H1 (cell line): ENCODE data around the gene C11orf98. TPM values are rescaled to one million over a fixed set of nuclear protein-coding genes. Genes with fewer than 3 reads are reported as not detected.

ENCODE experiments used
- CTCF ChIA-PET: fragments of 300-600 bp; sonication (Branson Sonifier 250); formaldehyde crosslinking; loops from one replicate; lab custom pipeline; 2021; ENCODE audit not compliant: partially characterized antibody; lab: Charles Lee
- POLR2A ChIA-PET: fragments of 300-600 bp; sonication (Branson Sonifier 250); formaldehyde crosslinking; loops from one replicate; lab custom pipeline; 2021; ENCODE audit warnings: inconsistent platforms; ENCODE audit not compliant: partially characterized antibody; lab: Charles Lee
- DNase-seq, 2 experiments: peaks; one replicate each; pipeline versions ENCODE4 v3.0.0 to v3.0.0-alpha.2; 2010 to 2022; ENCODE audit warnings: low spot score in 2 of 2, low read depth in 1 of 2, mixed read lengths in 1 of 2
- FAIRE-seq: peaks from 2 replicates; lab custom pipeline; 2011; peaks lifted over from hg19 to GRCh38; lab: Jason Lieb, UNC
- H2AFZ ChIP-seq: 2 replicates; pipeline ENCODE4 v1.8.1; 2012; ENCODE audit warnings: low read length, inconsistent platforms
- H2AK5ac ChIP-seq: 2 replicates; pipeline ENCODE4 v1.6.1; 2013; ENCODE audit warnings: low read depth, low read length
- H2BK120ac ChIP-seq: replicated peaks from 2 replicates; pipeline ENCODE3; 2013; ENCODE audit warnings: low read depth, low read length, inconsistent platforms
- H2BK12ac ChIP-seq: 2 replicates; pipeline ENCODE4 v1.6.1; 2013; ENCODE audit warnings: low read depth, low read length
- H2BK15ac ChIP-seq: 2 replicates; pipeline ENCODE4 v1.6.1; 2013; ENCODE audit warnings: low read length
- H2BK20ac ChIP-seq: 2 replicates; pipeline ENCODE4 v1.6.1; 2013; ENCODE audit warnings: low read length
- H2BK5ac ChIP-seq: 2 replicates; pipeline ENCODE4 v1.6.1; 2013; ENCODE audit warnings: low read depth, low read length
- H3K14ac ChIP-seq: 2 replicates; pipeline ENCODE4 v1.6.1; 2013; ENCODE audit warnings: inconsistent platforms; ENCODE audit not compliant: insufficient read length
- H3K18ac ChIP-seq: 2 replicates; pipeline ENCODE4 v1.6.1; 2013; ENCODE audit warnings: low read length; ENCODE audit errors: extremely low read depth
- H3K23ac ChIP-seq: 2 replicates; pipeline ENCODE4 v1.6.1; 2013; ENCODE audit warnings: inconsistent platforms; ENCODE audit not compliant: insufficient read length
- H3K23me2 ChIP-seq: 2 replicates; pipeline ENCODE4 v1.6.1; 2013; ENCODE audit warnings: low read depth, low read length
- H3K27ac ChIP-seq: 2 replicates; pipeline ENCODE4 v1.6.1; 2011; ENCODE audit warnings: low read depth, low read length, inconsistent platforms
- H3K27me3 ChIP-seq, 4 experiments: replicated peaks in 1 of 4; 1 replicate in 1 of 4; 2 replicates in 3 of 4; pipeline versions ENCODE4 v1.6.1 to v1.8.1; 2011 to 2013; ENCODE audit warnings: low read length in 3 of 4, mild to moderate bottlenecking in 3 of 4, inconsistent platforms in 2 of 4, mixed read lengths in 2 of 4, moderate library complexity in 1 of 4; ENCODE audit not compliant: control insufficient read depth in 3 of 4, insufficient read depth in 3 of 4; ENCODE audit errors: extremely low read depth in 1 of 4
- H3K36me3 ChIP-seq, 4 experiments: 2 replicates each; pipeline versions ENCODE4 v1.6.1 to v1.8.1; 2011 to 2013; ENCODE audit warnings: mild to moderate bottlenecking in 4 of 4, low read length in 3 of 4, moderate library complexity in 2 of 4, control low read depth in 1 of 4, inconsistent platforms in 1 of 4; ENCODE audit not compliant: insufficient read depth in 4 of 4, control insufficient read depth in 2 of 4
- H3K4ac ChIP-seq: replicated peaks from 2 replicates; pipeline ENCODE3; 2013; ENCODE audit warnings: low read length, low read depth, mixed read lengths, inconsistent platforms; ENCODE audit not compliant: insufficient read length
- H3K4me1 ChIP-seq, 4 experiments: replicated peaks in 1 of 4; 1 replicate in 1 of 4; 2 replicates in 3 of 4; pipeline versions ENCODE4 v1.6.1 to v1.8.1; 2011 to 2013; ENCODE audit warnings: low read length in 3 of 4, inconsistent platforms in 2 of 4, mixed read lengths in 1 of 4; ENCODE audit not compliant: insufficient read depth in 4 of 4, control insufficient read depth in 3 of 4
- H3K4me2 ChIP-seq, 2 experiments: 2 replicates each; pipeline versions ENCODE4 v1.6.1 to v1.8.1; 2011 to 2013; ENCODE audit warnings: low read depth in 2 of 2, low read length in 2 of 2, control low read depth in 1 of 2, inconsistent platforms in 1 of 2, mild to moderate bottlenecking in 1 of 2; ENCODE audit not compliant: insufficient read depth in 1 of 2
- H3K4me3 ChIP-seq, 4 experiments: fragments of 200-600, 300-600 bp in 1 of 4; sonication (generic), shearing (Covaris generic), sonication (Bioruptor Twin) in 1 of 4; 2 replicates each; pipeline versions ENCODE4 v1.5.1 to v1.8.1; 2011 to 2016; ENCODE audit warnings: low read length in 4 of 4, low read depth in 3 of 4, control low read depth in 2 of 4, inconsistent platforms in 2 of 4, mild to moderate bottlenecking in 2 of 4, mixed read lengths in 1 of 4, moderate library complexity in 1 of 4; ENCODE audit not compliant: insufficient read depth in 2 of 4; ENCODE audit errors: extremely low read depth in 1 of 4
- H3K56ac ChIP-seq: replicated peaks from 2 replicates; pipeline ENCODE3; 2013; ENCODE audit warnings: low read depth, mild to moderate bottlenecking, mixed read lengths, low read length, inconsistent platforms; ENCODE audit not compliant: insufficient read length
- H3K79me1 ChIP-seq: 2 replicates; pipeline ENCODE4 v1.6.1; 2013; ENCODE audit warnings: low read depth, low read length, control low read depth
- H3K79me2 ChIP-seq, 2 experiments: 2 replicates each; pipeline versions ENCODE4 v1.6.1 to v1.8.1; 2012 to 2013; ENCODE audit warnings: low read length in 2 of 2, mild to moderate bottlenecking in 2 of 2, inconsistent platforms in 1 of 2; ENCODE audit not compliant: insufficient read depth in 2 of 2, control insufficient read depth in 1 of 2
- H3K9ac ChIP-seq, 4 experiments: replicated peaks in 1 of 4; 1 replicate in 1 of 4; 2 replicates in 3 of 4; pipeline versions ENCODE4 v1.6.1 to v1.8.1; 2011 to 2013; ENCODE audit warnings: low read depth in 3 of 4, low read length in 3 of 4, control low read depth in 2 of 4, mild to moderate bottlenecking in 2 of 4, moderate library complexity in 2 of 4, inconsistent platforms in 1 of 4; ENCODE audit errors: extremely low read depth in 1 of 4
- H3K9me3 ChIP-seq, 2 experiments: 2 replicates each; pipeline versions ENCODE4 v1.6.1 to v1.8.1; 2012 to 2013; ENCODE audit warnings: mild to moderate bottlenecking in 2 of 2, moderate library complexity in 2 of 2, control low read depth in 1 of 2, inconsistent platforms in 1 of 2, low read depth in 1 of 2, low read length in 1 of 2, mixed read lengths in 1 of 2; ENCODE audit not compliant: insufficient read depth in 2 of 2
- H4K20me1 ChIP-seq, 2 experiments: replicated peaks in 1 of 2; 2 replicates each; pipeline versions ENCODE3 to v1.8.1; 2011 to 2013; ENCODE audit warnings: inconsistent platforms in 2 of 2, low read length in 2 of 2, mild to moderate bottlenecking in 1 of 2; ENCODE audit not compliant: insufficient read depth in 2 of 2, control insufficient read depth in 1 of 2
- H4K5ac ChIP-seq: 2 replicates; pipeline ENCODE4 v1.6.1; 2013; ENCODE audit warnings: low read length, low read depth, mixed read lengths, inconsistent platforms; ENCODE audit not compliant: insufficient read length
- H4K8ac ChIP-seq: 2 replicates; pipeline ENCODE4 v1.8.0; 2013; ENCODE audit warnings: mild to moderate bottlenecking, moderate library complexity, low read length, inconsistent platforms; ENCODE audit not compliant: insufficient read depth; ENCODE audit errors: extremely low read depth
- H4K91ac ChIP-seq: replicated peaks from 2 replicates; pipeline ENCODE3; 2013; ENCODE audit warnings: low read length, mixed read lengths, inconsistent platforms; ENCODE audit not compliant: insufficient read length
- ASH2L ChIP-seq: fragments of 200-600, 300-600 bp; sonication (generic); IDR thresholded peaks from one replicate; pipeline ENCODE4 v1.7.1; 2017; ENCODE audit warnings: low read length
- BRCA1 ChIP-seq: IDR thresholded peaks from 2 replicates; pipeline ENCODE4 v1.6.1; 2012; ENCODE audit warnings: low read depth, low read length, improper control_type of control experiment
- CREB1 ChIP-seq: IDR thresholded peaks from 2 replicates; pipeline ENCODE4 v1.6.1; 2012; ENCODE audit warnings: inconsistent platforms
- EGR1 ChIP-seq: IDR thresholded peaks from 2 replicates; pipeline ENCODE4 v1.6.1; 2011; ENCODE audit warnings: low read depth, low read length, borderline replicate concordance
- EZH2 ChIP-seq: fragments of 200-600 bp; sonication (generic); IDR thresholded peaks from 2 replicates; pipeline ENCODE4 v1.7.1; 2012; ENCODE audit warnings: low read depth, mild to moderate bottlenecking, moderate library complexity, low read length, inconsistent platforms; ENCODE audit not compliant: severe bottlenecking
- HDAC6 ChIP-seq: IDR thresholded peaks from one replicate; pipeline ENCODE4 v1.7.1; 2012; ENCODE audit warnings: low read depth, mild to moderate bottlenecking, inconsistent platforms, low read length, moderate library complexity
- JUND ChIP-seq: IDR thresholded peaks from 2 replicates; pipeline ENCODE4 v1.6.1; 2011; ENCODE audit warnings: mild to moderate bottlenecking, improper control_type of control experiment, low read length
- KDM1A ChIP-seq: fragments of 200-600, 300-600 bp; sonication (generic); IDR thresholded peaks from 2 replicates; pipeline ENCODE4 v1.7.1; 2016; ENCODE audit warnings: mild to moderate bottlenecking, low read length, borderline replicate concordance
- KDM5A ChIP-seq: fragments of 200-600 bp; IDR thresholded peaks from 2 replicates; pipeline ENCODE4 v1.7.1; 2012; ENCODE audit warnings: mild to moderate bottlenecking, low read length, inconsistent platforms, mixed read lengths
- NANOG ChIP-seq: IDR thresholded peaks from 2 replicates; pipeline ENCODE4 v1.6.1; 2011; ENCODE audit warnings: low read length, low read depth, mild to moderate bottlenecking, inconsistent platforms; ENCODE audit not compliant: insufficient read depth, poor library complexity, severe bottlenecking
- POLR2AphosphoS5 ChIP-seq: IDR thresholded peaks from 2 replicates; pipeline ENCODE4 v1.6.1; 2011; ENCODE audit warnings: low read depth, low read length
- SRF ChIP-seq: IDR thresholded peaks from 2 replicates; pipeline ENCODE4 v1.6.1; 2011; ENCODE audit warnings: mild to moderate bottlenecking, low read depth, low read length, moderate library complexity
- SUZ12 ChIP-seq: fragments of 200-600 bp; sonication (generic); IDR thresholded peaks from 2 replicates; pipeline ENCODE4 v1.6.1; 2012; ENCODE audit warnings: mild to moderate bottlenecking, inconsistent platforms, low read length, moderate library complexity, mixed read lengths
- TBP ChIP-seq: IDR thresholded peaks from 2 replicates; pipeline ENCODE4 v1.6.1; 2011; ENCODE audit warnings: low read depth, low read length, improper control_type of control experiment
- WGBS, 2 experiments: shearing (Covaris generic) in 1 of 2; methylation state at CpG; one replicate each; pipeline versions ENCODE4 v1.1.6 to v1.1.7; 2013 to 2015; ENCODE audit warnings: low lambda C conversion rate in 2 of 2, mixed read lengths in 2 of 2, inconsistent platforms in 1 of 2, low coverage in 1 of 2, missing lambda C conversion rate in 1 of 2; ENCODE audit not compliant: insufficient replicate concordance in 2 of 2, insufficient coverage in 1 of 2, insufficient read length in 1 of 2; ENCODE audit errors: extremely low coverage in 1 of 2, missing lambda C conversion rate in 1 of 2; 5-methylcytosine and 5-hydroxymethylcytosine counted together
- polyA plus RNA-seq, 7 experiments: library from polyadenylated mRNA; depleted of rRNA in 3 of 7; stranded (reverse) in 5 of 7; unstranded in 2 of 7; fragments of >200 nt in 5 of 7; fragments of 200-250 nt in 2 of 7; gene quantifications; 1 replicate in 5 of 7; 2 replicates in 1 of 7; 4 replicates in 1 of 7; pipeline versions ENCODE4 v1.2.1 to v1.2.3, GENCODE V29; 2011 to 2013; ENCODE audit warnings: missing spikeins in 2 of 7, mixed read lengths in 2 of 7
- total RNA-seq: library from RNA; stranded (reverse); fragmentation: NEBNext Ultra II Directional; extraction: Animal tissue kit (Norgen Biotek cat#: 25700); gene quantifications from 2 replicates; pipeline ENCODE4 v1.2.1, GENCODE V29; 2021

Gene C11orf98
- total and polyA plus RNA-seq, 2 of the 8 experiments (the other 6 are each of a cell fraction or from before 2014, with no cell fraction given) = 68.0 to 171 TPM

GRCh38 chr11:62682518-62682917 lies 17.5 kb upstream of the C11orf98 start:
- DNase-seq = no peak
- Histone ChIP-seq H3K36me3 (peaks cover 0 to 3% (median under 1%) of the 10 kb centered on the region in 4 experiments; a peak in 2 of 8 replicates), H4K91ac (no peak overlapping the region), H3K9me3 (no peaks in the 10 kb centered on the region), H3K4me2 (no peak overlapping the region), H2BK12ac (no peak overlapping the region), H2BK120ac (no peak overlapping the region), H3K18ac (no peak overlapping the region), H2BK5ac (no peak overlapping the region), H3K79me1 (peaks cover 2% of the 10 kb centered on the region; the same call in 1 of the 2 replicates), H3K4me3 (no peak overlapping the region), H3K23ac (no peak overlapping the region), H3K14ac (no peak overlapping the region), H2AK5ac (no peak overlapping the region), H3K27me3 (no peaks in the 10 kb centered on the region), H3K79me2 (peaks cover 0 to 12% of the 10 kb centered on the region in 2 experiments; a peak in 2 of 4 replicates), H2BK20ac (no peak overlapping the region), H4K8ac (no peak overlapping the region), H2AFZ (no peak overlapping the region), H4K5ac (no peak overlapping the region), H3K4me1 (peaks cover 0 to 8% (median 4%) of the 10 kb centered on the region in 4 experiments; a peak in 3 of 7 replicates), H3K9ac (no peak overlapping the region), H3K27ac (no peak overlapping the region), H3K4ac (no peak overlapping the region), H4K20me1 (peaks cover 0 to 1% of the 10 kb centered on the region in 2 experiments), H3K56ac (no peak overlapping the region), H2BK15ac (no peak overlapping the region), H3K23me2 (peaks cover 3% of the 10 kb centered on the region; the same call in 1 of the 2 replicates)
- FAIRE-seq = no peak
- no peak for TF ChIP-seq EZH2
- TF ChIP-seq BRCA1 = no peak
- TF ChIP-seq HDAC6 = no peak
- TF ChIP-seq TBP = no peak
- TF ChIP-seq EGR1 = no peak
- TF ChIP-seq NANOG = no peak
- TF ChIP-seq CREB1 = no peak
- TF ChIP-seq KDM1A = no peak
- TF ChIP-seq POLR2AphosphoS5 = no peak
- no peak for TF ChIP-seq KDM5A
- no peak for TF ChIP-seq SRF
- TF ChIP-seq ASH2L = no peak
- TF ChIP-seq SUZ12 = no peak
- TF ChIP-seq JUND = no peak
- POLR2A ChIA-PET = interaction anchor here (50.4 to 61.4 kb wide), 2 partner anchors 9 to 22 kb away, joined by 2041 read pairs; partner anchors contain the start of genes BSCL2, C11orf98, CSKMT and GANAB
- 86% methylated on average over 7 of the region's 7 CpGs; no CpG with 5 or more reads in 1 of the 2 experiments for WGBS, 2 experiments
- CTCF ChIA-PET = interaction anchor here (1.6 to 8.2 kb wide), 3 partner anchors 11 to 91 kb away, joined by 6 to 114 read pairs (median 21); partner anchors contain the start of genes BSCL2, GNG3, LRRN4CL and TUT1
